Measurements from ENCODE around the gene KNOP1.
"Not testable (repeated sequence)": the region's sequence is repeated elsewhere in the genome, so short reads cannot be mapped to it uniquely, and the experiment has no call there.

KNOP1 gene

GRCh38 chr16:19680881-19681340 is 37.1 kb downstream of the KNOP1 start:
- DNase-seq = peak; percentile 13

DNA sequence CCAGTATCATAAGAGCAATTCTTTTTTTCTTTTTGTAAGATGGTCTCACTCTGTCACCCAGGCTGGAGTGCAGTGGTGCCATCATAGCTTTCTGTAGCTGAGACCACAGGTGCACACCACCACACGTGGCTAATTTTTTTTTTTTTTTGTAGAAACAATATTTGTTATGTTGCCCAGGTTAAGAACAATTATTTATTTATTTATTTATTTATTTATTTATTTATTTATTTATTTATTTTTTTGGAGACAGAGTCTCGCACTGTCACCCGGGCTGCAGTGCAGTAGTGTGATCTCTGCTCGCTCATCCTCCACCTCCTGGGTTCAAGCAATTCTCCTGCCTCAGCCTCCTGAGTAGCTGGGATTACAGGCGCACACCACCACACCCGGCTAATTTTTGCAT is 38.7 kb downstream of the KNOP1 start:
- DNase-seq = not testable (repeated sequence)

- no peak for DNase-seq
These were observed 39.2 kb downstream of the KNOP1 start for GRCh38 chr16:19678804-19679203.

GRCh38 chr16:19677402-19677801 is 40.6 kb downstream of the KNOP1 start:
- DNase-seq = no peak

DNA sequence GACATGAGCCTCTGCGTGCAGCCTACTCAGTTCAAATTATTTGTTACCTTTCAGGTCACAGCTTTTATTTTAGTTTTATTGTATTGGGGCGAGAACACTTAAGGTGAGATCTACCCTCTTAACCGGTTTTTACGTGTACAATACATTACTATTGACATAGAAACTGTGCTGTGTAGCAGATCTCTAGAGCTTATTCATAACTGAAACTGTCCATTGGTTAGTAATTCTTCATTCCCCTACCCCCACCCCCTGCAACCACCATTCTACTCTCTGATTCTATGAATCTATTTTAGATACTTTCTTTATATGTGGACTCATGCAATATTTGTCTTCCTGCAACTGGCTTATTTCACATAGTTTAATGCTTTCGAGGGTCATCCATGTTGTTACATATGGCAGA is 43.5 kb downstream of the KNOP1 start:
- no peak for DNase-seq

GRCh38 chr16:19672378-19672777 is 45.6 kb downstream of the KNOP1 start:
- DNase-seq = no peak

DNA sequence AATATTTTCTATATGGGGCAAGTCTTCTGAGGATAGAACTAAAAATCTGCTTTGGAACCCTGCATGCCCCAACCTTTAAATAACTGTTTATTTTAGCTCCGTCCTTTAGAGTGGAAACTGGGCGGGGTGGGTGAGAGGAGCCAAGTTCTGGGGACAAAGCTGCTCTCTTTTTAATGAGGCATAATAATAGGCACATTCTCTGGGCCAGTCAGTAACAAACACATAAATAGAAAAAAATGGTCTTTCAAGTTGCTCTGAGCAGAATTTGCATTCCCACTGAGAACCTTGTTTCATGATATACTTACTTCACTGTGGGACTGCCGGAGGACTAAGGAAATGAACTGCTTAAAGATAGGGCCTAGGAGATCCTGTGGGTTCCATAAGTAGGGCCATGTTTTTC is 51.5 kb downstream of the KNOP1 start:
- no peak for DNase-seq

- not testable (repeated sequence) for DNase-seq
These were observed 52.7 kb downstream of the KNOP1 start for GRCh38 chr16:19665313-19665712.

DNA sequence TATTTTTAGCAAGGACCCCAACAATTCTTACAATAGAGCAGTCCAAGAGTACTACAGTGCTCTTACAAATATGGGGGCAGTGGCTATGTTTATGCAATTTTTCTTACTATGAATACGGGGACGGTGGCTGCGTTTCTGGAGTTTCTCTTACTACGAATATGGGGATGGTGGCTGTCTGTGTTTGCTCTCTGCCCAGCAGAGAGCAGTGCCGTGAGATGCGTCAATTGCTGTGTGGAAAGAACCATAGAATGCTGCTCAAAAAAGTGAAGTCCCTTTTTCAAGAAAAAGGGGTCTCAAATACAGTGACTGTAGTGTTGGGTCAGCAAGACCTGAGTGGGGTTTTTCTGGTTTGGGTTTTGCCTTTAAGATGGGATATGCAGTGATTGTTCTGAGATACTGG is 53.9 kb downstream of the KNOP1 start:
- no peak for DNase-seq

DNA sequence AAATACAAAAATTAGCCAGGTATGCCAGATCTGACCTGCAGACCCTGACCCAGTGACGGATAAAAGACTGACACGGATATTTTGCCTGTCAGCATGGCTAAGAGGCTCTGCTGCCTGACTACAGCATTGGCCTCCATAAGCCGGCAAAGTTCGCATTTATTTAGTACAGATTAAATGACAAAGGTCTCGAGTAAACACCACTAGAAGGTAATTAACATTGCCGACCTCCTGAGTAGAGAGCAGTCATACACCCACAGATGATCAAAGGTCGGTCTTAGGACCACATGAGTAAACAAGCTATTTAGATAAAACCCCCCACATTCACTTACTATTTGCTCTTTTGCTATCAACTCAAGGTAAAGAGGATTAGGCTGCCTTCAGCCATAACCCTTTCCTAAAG is 55.7 kb downstream of the KNOP1 start:
- DNase-seq = no peak

- no peak for DNase-seq
These were observed 57.6 kb downstream of the KNOP1 start for GRCh38 chr16:19660432-19660831.

GRCh38 chr16:19659554-19659953 is 58.5 kb downstream of the KNOP1 start:
- no peak for DNase-seq

- no peak for DNase-seq
These were observed 60.2 kb downstream of the KNOP1 start for GRCh38 chr16:19657831-19658230.

- peak; percentile 46 for DNase-seq
These were observed 62.7 kb downstream of the KNOP1 start for GRCh38 chr16:19655242-19655777.

DNA sequence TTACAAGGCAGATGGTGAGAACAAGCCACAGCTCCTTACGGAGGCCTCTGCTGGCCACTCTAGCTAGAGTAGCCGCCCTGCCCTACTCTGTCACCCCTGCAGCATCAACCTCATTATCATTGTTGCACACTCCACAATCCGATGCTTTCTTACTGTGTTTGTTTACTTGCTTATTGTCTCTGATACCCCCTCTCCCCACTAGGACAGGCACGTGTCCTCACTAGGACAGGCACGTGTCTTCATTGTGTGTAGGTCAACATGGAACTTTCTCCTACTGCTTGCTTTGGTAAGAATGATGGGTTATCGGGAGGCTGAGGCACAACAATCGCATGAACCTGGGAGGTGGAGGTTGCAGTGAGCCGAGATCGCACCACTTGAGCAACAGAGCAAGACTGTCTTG is 63.9 kb downstream of the KNOP1 start:
- no peak for DNase-seq

All from DMS79 (cell line).